Keratinocyte (primary cell): ENCODE measurements around the gene GNPTAB. TPM values are rescaled to one million over a fixed set of nuclear protein-coding genes. Genes with fewer than 3 reads are reported as not detected.
"Not testable (repeated sequence)": the region's sequence is repeated elsewhere in the genome, so short reads cannot be mapped to it uniquely, and the experiment has no call there.

Experiments used
- DNase-seq: peaks from one replicate; pipeline ENCODE4 v3.0.0-alpha.2; 2011; ENCODE audit warnings: low read depth, missing footprints, low spot score
- FAIRE-seq: peaks from 2 replicates; lab custom pipeline; 2011; peaks lifted over from hg19 to GRCh38; lab: Jason Lieb, UNC
- H2AFZ ChIP-seq: 2 replicates; pipeline ENCODE4 v1.6.0; 2012; ENCODE audit warnings: low read length, control low read depth, inconsistent platforms; ENCODE audit not compliant: control insufficient read depth
- H3K27ac ChIP-seq: 2 replicates; pipeline ENCODE4 v1.5.1; 2011; ENCODE audit warnings: low read length; ENCODE audit not compliant: control insufficient read depth, insufficient read depth
- H3K27me3 ChIP-seq: 3 replicates; pipeline ENCODE4 v1.6.0; 2011; ENCODE audit warnings: low read length; ENCODE audit not compliant: control insufficient read depth, insufficient read depth; ENCODE audit errors: extremely low read depth
- H3K36me3 ChIP-seq, 2 experiments: 2 replicates in 1 of 2; 3 replicates in 1 of 2; pipeline ENCODE4 v1.5.1; 2011; ENCODE audit warnings: low read length in 2 of 2, mild to moderate bottlenecking in 1 of 2; ENCODE audit not compliant: control insufficient read depth in 2 of 2, insufficient read depth in 2 of 2; ENCODE audit errors: extremely low read depth in 1 of 2
- H3K4me1 ChIP-seq: 3 replicates; pipeline ENCODE4 v1.5.1; 2011; ENCODE audit warnings: low read length; ENCODE audit not compliant: control insufficient read depth, insufficient read depth; ENCODE audit errors: extremely low read depth
- H3K4me2 ChIP-seq: 3 replicates; pipeline ENCODE4 v1.6.0; 2011; ENCODE audit warnings: low read depth, low read length; ENCODE audit not compliant: control insufficient read depth, insufficient read depth; ENCODE audit errors: extremely low read depth
- H3K4me3 ChIP-seq, 3 experiments: fragments of 200-600 bp in 1 of 3; sonication (generic) in 1 of 3; 2 replicates in 2 of 3; 3 replicates in 1 of 3; pipeline ENCODE4 v1.5.1; 2011 to 2016; ENCODE audit warnings: low read length in 3 of 3, mild to moderate bottlenecking in 3 of 3, control low read depth in 2 of 3, inconsistent platforms in 1 of 3, low read depth in 1 of 3, mixed read lengths in 1 of 3, mixed run types in 1 of 3, moderate library complexity in 1 of 3; ENCODE audit not compliant: control insufficient read depth in 2 of 3, insufficient read depth in 2 of 3; ENCODE audit errors: extremely low read depth in 1 of 3
- H3K79me2 ChIP-seq: 2 replicates; pipeline ENCODE4 v1.6.0; 2012; ENCODE audit warnings: low read length; ENCODE audit not compliant: control insufficient read depth, insufficient read depth
- H3K9ac ChIP-seq: 3 replicates; pipeline ENCODE4 v1.6.0; 2011; ENCODE audit warnings: low read length; ENCODE audit not compliant: control insufficient read depth, insufficient read depth; ENCODE audit errors: extremely low read depth
- H3K9me1 ChIP-seq: 3 replicates; pipeline ENCODE4 v1.6.0; 2011; ENCODE audit warnings: low read length; ENCODE audit not compliant: control insufficient read depth, insufficient read depth; ENCODE audit errors: extremely low read depth
- H3K9me3 ChIP-seq: 2 replicates; pipeline ENCODE4 v1.5.1; 2012; ENCODE audit warnings: low read depth, low read length; ENCODE audit not compliant: control insufficient read depth
- H4K20me1 ChIP-seq: 3 replicates; pipeline ENCODE4 v1.6.0; 2011; ENCODE audit warnings: low read length; ENCODE audit not compliant: control insufficient read depth, insufficient read depth; ENCODE audit errors: extremely low read depth
- CTCF ChIP-seq, 3 experiments: IDR thresholded peaks in 1 of 3; conservative IDR thresholded peaks in 1 of 3; optimal IDR thresholded peaks in 1 of 3; 2 replicates in 2 of 3; 3 replicates in 1 of 3; pipeline versions ENCODE3 to v1.5.1; 2011; ENCODE audit warnings: low read length in 3 of 3, mild to moderate bottlenecking in 3 of 3, moderate library complexity in 2 of 3, control low read depth in 1 of 3, inconsistent platforms in 1 of 3; ENCODE audit not compliant: insufficient read depth in 2 of 3; ENCODE audit errors: extremely low read depth in 1 of 3
- EZH2 ChIP-seq: IDR thresholded peaks from one replicate; pipeline ENCODE4 v1.6.1; 2012; ENCODE audit warnings: inconsistent platforms, mild to moderate bottlenecking, low read length, moderate library complexity
- dilution Hi-C: fragments of 300-500 bp; cut with MboI; formaldehyde crosslinking; loops from one replicate; pipeline ENCODE4 v1.7.0; 2020; ENCODE audit warnings: low sequenced_read_pairs; ENCODE audit not compliant: extremely low pct_ligation_motif_present
- polyA plus RNA-seq, 5 experiments: library from polyadenylated mRNA; depleted of rRNA in 3 of 5; stranded (reverse) in 3 of 5; stranded (forward) in 1 of 5; unstranded in 1 of 5; fragments of >200 nt; gene quantifications; 1 replicate in 1 of 5; 2 replicates in 3 of 5; 3 replicates in 1 of 5; pipeline versions ENCODE4 v1.2.1 to v1.2.3, GENCODE V29; 2011 to 2012; ENCODE audit warnings: missing spikeins in 2 of 5, low read depth in 1 of 5, low replicate concordance in 1 of 5

GNPTAB gene
- polyA plus RNA-seq, 1 donor (not counting 4 experiments of a cell fraction or from before 2014, with no cell fraction given), result 35.7 TPM

GRCh38 chr12:101819467-101819866 is 11.3 kb downstream of the GNPTAB start:
- no peak for FAIRE-seq
- DNase-seq, result no peak

GRCh38 chr12:101818689-101819088 is 12.1 kb downstream of the GNPTAB start:
- dilution Hi-C loops, DNase-seq, H3K4me1 ChIP-seq, H3K9ac ChIP-seq, H2AFZ ChIP-seq, H3K36me3 ChIP-seq, H4K20me1 ChIP-seq, FAIRE-seq, H3K4me2 ChIP-seq, H3K27me3 ChIP-seq, H3K27ac ChIP-seq, H3K9me3 ChIP-seq, H3K4me3 ChIP-seq, H3K9me1 ChIP-seq: not testable (repeated sequence)
- peaks cover 38% of the 10 kb centered on the region for H3K79me2 ChIP-seq

More at GRCh38 chr12:101819467-101819866, 11.3 kb downstream of the GNPTAB start:
- dilution Hi-C loops, result no loop called here
- Histone ChIP-seq H3K27me3 (no peaks in the 10 kb centered on the region), H3K4me1 (peaks cover 3% of the 10 kb centered on the region), H3K4me3 (no peak overlapping the region), H3K79me2 (peaks cover 40% of the 10 kb centered on the region), H3K4me2 (no peak overlapping the region), H2AFZ (no peak overlapping the region), H3K36me3 (no peaks in the 10 kb centered on the region), H4K20me1 (no peaks in the 10 kb centered on the region), H3K9ac (no peak overlapping the region), H3K9me1 (no peaks in the 10 kb centered on the region), H3K27ac (no peak overlapping the region), H3K9me3 (no peaks in the 10 kb centered on the region)
- TF ChIP-seq CTCF (optimal IDR thresholded peaks at IDR 0.05 in 1 of 3, IDR thresholded peaks at IDR 0.05 in 1 of 3, conservative IDR thresholded peaks at IDR 0.05 in 1 of 3; ENCODE audit: extremely low read depth in 1 of 3, insufficient read depth in 2 of 3, low read length in 3 of 3), result no peak
- TF ChIP-seq EZH2, result no peak

GRCh38 chr12:101813117-101813516 is 17.6 kb downstream of the GNPTAB start:
- Histone ChIP-seq H3K9me3 (no peaks in the 10 kb centered on the region), H3K79me2 (peaks cover 23% of the 10 kb centered on the region), H4K20me1 (no peaks in the 10 kb centered on the region), H3K4me2 (no peak overlapping the region), H3K27ac (no peak overlapping the region), H2AFZ (no peak overlapping the region), H3K4me1 (no peaks in the 10 kb centered on the region), H3K27me3 (no peaks in the 10 kb centered on the region), H3K36me3 (no peaks in the 10 kb centered on the region), H3K9ac (no peak overlapping the region), H3K9me1 (no peaks in the 10 kb centered on the region), H3K4me3 (no peak overlapping the region)
- TF ChIP-seq EZH2, result no peak
- TF ChIP-seq CTCF (optimal IDR thresholded peaks at IDR 0.05 in 1 of 3, IDR thresholded peaks at IDR 0.05 in 1 of 3, conservative IDR thresholded peaks at IDR 0.05 in 1 of 3; ENCODE audit: extremely low read depth in 1 of 3, insufficient read depth in 2 of 3, low read length in 3 of 3), result no peak
- FAIRE-seq (no peak), DNase-seq (no peak)
- dilution Hi-C loops, result no loop called here

GRCh38 chr12:101812716-101813115 is 18.0 kb downstream of the GNPTAB start:
- FAIRE-seq, H3K4me3 ChIP-seq, H3K9me3 ChIP-seq, H3K27me3 ChIP-seq, H3K27ac ChIP-seq, H2AFZ ChIP-seq, H3K36me3 ChIP-seq, H3K4me1 ChIP-seq, H3K9me1 ChIP-seq, DNase-seq, H4K20me1 ChIP-seq, dilution Hi-C loops, H3K9ac ChIP-seq, H3K4me2 ChIP-seq: not testable (repeated sequence)
- peaks cover 19% of the 10 kb centered on the region for H3K79me2 ChIP-seq
